HG03342 (cell line): ENCODE results near the gene TAGLN2.
A peak's percentile ranks its signal among the peaks of the same experiment; 100 is the strongest.

ENCODE experiments used
- ATAC-seq: cut with Tn5 transposase; IDR thresholded peaks from one replicate; pipeline ENCODE4 v1.9.1; 2021; ENCODE audit warnings: mild to moderate bottlenecking, moderate library complexity; ENCODE audit not compliant: unreplicated experiment

Gene TAGLN2

GRCh38 chr1:159936273-159936904 is 11.1 kb upstream of the TAGLN2 start:
- no peak for ATAC-seq

- no peak for ATAC-seq
These were observed 10.5 kb upstream of the TAGLN2 start for GRCh38 chr1:159935719-159936272.

GRCh38 chr1:159935305-159935704 is 10.0 kb upstream of the TAGLN2 start:
- ATAC-seq, result no peak

- no peak for ATAC-seq
These were observed 9.1 kb upstream of the TAGLN2 start for GRCh38 chr1:159934136-159935039.

- ATAC-seq, result no peak
These were observed 8.0 kb upstream of the TAGLN2 start for GRCh38 chr1:159933347-159933746.

GRCh38 chr1:159932296-159933285 is 7.3 kb upstream of the TAGLN2 start:
- ATAC-seq, result no peak

GRCh38 chr1:159931795-159932173 is 6.5 kb upstream of the TAGLN2 start:
- no peak for ATAC-seq

- ATAC-seq, result no peak
These were observed 5.9 kb upstream of the TAGLN2 start for GRCh38 chr1:159931101-159931794.

- no peak for ATAC-seq
These were observed 5.3 kb upstream of the TAGLN2 start for GRCh38 chr1:159930634-159931033.

- no peak for ATAC-seq
These were observed 4.9 kb upstream of the TAGLN2 start for GRCh38 chr1:159930216-159930615.

- ATAC-seq, result no peak
These were observed 4.1 kb upstream of the TAGLN2 start for GRCh38 chr1:159929155-159930051.

- ATAC-seq, result no peak
These were observed 3.3 kb upstream of the TAGLN2 start for GRCh38 chr1:159928491-159929050.

- no peak for ATAC-seq
These were observed 2.6 kb upstream of the TAGLN2 start for GRCh38 chr1:159927849-159928431.

GRCh38 chr1:159927211-159927848 is 2.0 kb upstream of the TAGLN2 start:
- no peak for ATAC-seq

GRCh38 chr1:159925719-159926078 is 392 bp upstream of the TAGLN2 start:
- ATAC-seq, result peak; percentile 1

GRCh38 chr1:159924025-159924790 is 1.1 kb downstream of the TAGLN2 start:
- no peak for ATAC-seq
